MM.1S (cell line): ENCODE results near the gene DLEU7.

Experiments
- DNase-seq: peaks from one replicate; pipeline ENCODE4 v3.0.0-alpha.2; 2015
- H2AFZ ChIP-seq: fragments of 300-600 bp; sonication (generic); 2 replicates; pipeline ENCODE4 v1.6.0; 2016; ENCODE audit warnings: antibody characterized with exemption, low read length
- H3F3A ChIP-seq: fragments of 300-600 bp; sonication (generic); 2 replicates; pipeline ENCODE4 v1.6.1; 2016; ENCODE audit warnings: mild to moderate bottlenecking, antibody characterized with exemption, low read length, moderate library complexity, mixed read lengths; ENCODE audit not compliant: insufficient read depth
- H3K27ac ChIP-seq: fragments of 300-600 bp; sonication (generic); 2 replicates; pipeline ENCODE4 v1.5.1; 2016; ENCODE audit warnings: mild to moderate bottlenecking, low read length
- H3K27me3 ChIP-seq: fragments of 300-600 bp; sonication (generic); replicated peaks from 2 replicates; pipeline ENCODE4 v1.6.0; 2016; ENCODE audit warnings: low read length; ENCODE audit not compliant: insufficient read depth
- H3K36me3 ChIP-seq: fragments of 300-600 bp; sonication (generic); replicated peaks from 2 replicates; pipeline ENCODE4 v1.6.1; 2016; ENCODE audit warnings: mild to moderate bottlenecking, low read length, mixed read lengths; ENCODE audit not compliant: insufficient read depth
- H3K4me1 ChIP-seq: fragments of 300-600 bp; sonication (generic); 2 replicates; pipeline ENCODE4 v1.6.1; 2016; ENCODE audit warnings: low read length, mixed read lengths
- H3K4me2 ChIP-seq: fragments of 300-600 bp; sonication (generic); 2 replicates; pipeline ENCODE4 v1.6.0; 2016; ENCODE audit warnings: low read depth, low read length
- H3K4me3 ChIP-seq: fragments of 300-600 bp; sonication (generic); 2 replicates; pipeline ENCODE4 v1.5.1; 2016; ENCODE audit warnings: low read length, mixed read lengths
- H3K79me2 ChIP-seq: fragments of 300-600 bp; sonication (generic); 2 replicates; pipeline ENCODE4 v1.6.1; 2016; ENCODE audit warnings: mixed run types, low read length, mixed read lengths
- H3K9ac ChIP-seq: fragments of 300-600 bp; sonication (generic); 2 replicates; pipeline ENCODE4 v1.6.1; 2016; ENCODE audit warnings: low read length, mixed read lengths
- H3K9me2 ChIP-seq: fragments of 300-600 bp; sonication (generic); replicated peaks from 2 replicates; pipeline ENCODE4 v1.6.1; 2016; ENCODE audit warnings: mild to moderate bottlenecking, low read length, mixed read lengths; ENCODE audit not compliant: insufficient read depth
- H3K9me3 ChIP-seq: fragments of 300-600 bp; sonication (generic); replicated peaks from 2 replicates; pipeline ENCODE4 v1.6.1; 2016; ENCODE audit warnings: mild to moderate bottlenecking, low read length, mixed read lengths; ENCODE audit not compliant: insufficient read depth
- H4K20me1 ChIP-seq: fragments of 300-600 bp; sonication (generic); 2 replicates; pipeline ENCODE4 v1.6.1; 2016; ENCODE audit warnings: mild to moderate bottlenecking, low read length, moderate library complexity, mixed read lengths; ENCODE audit not compliant: insufficient read depth
- EZH2 ChIP-seq: fragments of 300-600 bp; sonication (generic); optimal IDR thresholded peaks from 2 replicates; pipeline ENCODE3; 2017; ENCODE audit warnings: low read depth, mild to moderate bottlenecking, antibody characterized with exemption, low read length, mixed read lengths
- EZH2phosphoT487 ChIP-seq: fragments of 300-600 bp; sonication (generic); IDR thresholded peaks from 2 replicates; pipeline ENCODE4 v1.6.1; 2018; ENCODE audit warnings: antibody characterized with exemption, low read length
- TF ChIP-seq, protein P1 (sequence below): fragments of 300-600 bp; sonication (generic); IDR thresholded peaks from 2 replicates; pipeline ENCODE4 v1.5.1; 2016; ENCODE audit warnings: antibody characterized with exemption, low read length, mixed read lengths

Gene DLEU7

DNA sequence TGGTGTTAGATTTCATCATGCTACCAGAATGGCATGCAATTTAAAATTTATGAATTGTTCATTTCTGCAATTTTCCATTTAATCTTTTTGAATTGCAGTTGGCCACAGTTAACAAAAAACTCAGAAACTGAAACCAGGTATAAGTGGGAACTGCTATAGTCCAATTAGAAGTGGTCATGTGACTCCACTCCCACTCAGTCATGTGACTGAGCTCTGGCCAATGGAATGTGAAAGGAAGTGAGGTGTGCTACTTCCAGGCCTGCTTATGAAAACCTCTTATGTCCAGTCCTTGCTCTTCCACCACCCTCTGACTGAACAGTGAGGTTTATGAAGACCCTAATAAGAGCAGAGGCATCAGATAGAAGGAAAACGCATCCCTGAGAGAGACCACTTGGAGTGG, 47.0 kb downstream of the DLEU7 start:
- no peak overlapping the region for H3K4me2 ChIP-seq
- H3K36me3 ChIP-seq = no peaks in the 10 kb centered on the region
- no peak overlapping the region for H3K9ac ChIP-seq
- no peak for DNase-seq
- H2AFZ ChIP-seq = no peak overlapping the region
- no peak overlapping the region for H3K4me3 ChIP-seq
- no peak overlapping the region for H3K27ac ChIP-seq
- H3K79me2 ChIP-seq = no peaks in the 10 kb centered on the region
- H3K9me3 ChIP-seq = no peaks in the 10 kb centered on the region
- H3K9me2 ChIP-seq = no peaks in the 10 kb centered on the region
- H3K27me3 ChIP-seq = no peaks in the 10 kb centered on the region
- H3K4me1 ChIP-seq = peaks cover 18% of the 10 kb centered on the region
- TF ChIP-seq, protein P1, sequence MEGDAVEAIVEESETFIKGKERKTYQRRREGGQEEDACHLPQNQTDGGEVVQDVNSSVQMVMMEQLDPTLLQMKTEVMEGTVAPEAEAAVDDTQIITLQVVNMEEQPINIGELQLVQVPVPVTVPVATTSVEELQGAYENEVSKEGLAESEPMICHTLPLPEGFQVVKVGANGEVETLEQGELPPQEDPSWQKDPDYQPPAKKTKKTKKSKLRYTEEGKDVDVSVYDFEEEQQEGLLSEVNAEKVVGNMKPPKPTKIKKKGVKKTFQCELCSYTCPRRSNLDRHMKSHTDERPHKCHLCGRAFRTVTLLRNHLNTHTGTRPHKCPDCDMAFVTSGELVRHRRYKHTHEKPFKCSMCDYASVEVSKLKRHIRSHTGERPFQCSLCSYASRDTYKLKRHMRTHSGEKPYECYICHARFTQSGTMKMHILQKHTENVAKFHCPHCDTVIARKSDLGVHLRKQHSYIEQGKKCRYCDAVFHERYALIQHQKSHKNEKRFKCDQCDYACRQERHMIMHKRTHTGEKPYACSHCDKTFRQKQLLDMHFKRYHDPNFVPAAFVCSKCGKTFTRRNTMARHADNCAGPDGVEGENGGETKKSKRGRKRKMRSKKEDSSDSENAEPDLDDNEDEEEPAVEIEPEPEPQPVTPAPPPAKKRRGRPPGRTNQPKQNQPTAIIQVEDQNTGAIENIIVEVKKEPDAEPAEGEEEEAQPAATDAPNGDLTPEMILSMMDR = no peak
- TF ChIP-seq EZH2 (no peak), EZH2phosphoT487 (no peak)
- H3F3A ChIP-seq = no peaks in the 10 kb centered on the region
- no peaks in the 10 kb centered on the region for H4K20me1 ChIP-seq

DNA sequence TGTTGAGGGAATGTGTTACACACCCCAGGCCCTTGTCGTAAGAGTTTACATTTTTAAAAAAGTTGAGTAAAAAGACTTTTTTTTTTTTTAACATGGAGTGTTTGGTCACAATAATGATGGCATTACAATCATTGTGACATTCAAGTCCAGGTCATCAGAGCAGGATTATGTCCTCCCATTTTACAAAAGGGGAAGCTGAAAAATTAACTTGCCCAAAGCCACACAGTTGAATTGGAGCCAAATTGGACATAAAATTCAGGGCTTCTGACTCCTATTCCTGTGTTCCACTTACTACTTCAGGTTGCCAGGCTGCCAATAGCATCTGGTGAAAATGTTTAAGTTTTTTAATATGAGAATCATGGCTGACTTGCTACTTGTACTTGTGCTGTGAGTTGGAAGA, 49.3 kb downstream of the DLEU7 start:
- Histone ChIP-seq H3K4me1 (peaks cover 4% of the 10 kb centered on the region; the same call in 1 of the 2 replicates), H2AFZ (no peak overlapping the region), H3K79me2 (no peaks in the 10 kb centered on the region), H3K4me2 (no peak overlapping the region), H3K9ac (no peak overlapping the region), H3K27ac (no peak overlapping the region), H3K27me3 (no peaks in the 10 kb centered on the region), H3K9me2 (no peaks in the 10 kb centered on the region), H3K9me3 (no peaks in the 10 kb centered on the region), H4K20me1 (no peaks in the 10 kb centered on the region), H3K36me3 (no peaks in the 10 kb centered on the region), H3F3A (no peaks in the 10 kb centered on the region), H3K4me3 (no peak overlapping the region)
- TF ChIP-seq, protein P1 = no peak
- TF ChIP-seq EZH2phosphoT487 (no peak), EZH2 (no peak)
- no peak for DNase-seq

DNA sequence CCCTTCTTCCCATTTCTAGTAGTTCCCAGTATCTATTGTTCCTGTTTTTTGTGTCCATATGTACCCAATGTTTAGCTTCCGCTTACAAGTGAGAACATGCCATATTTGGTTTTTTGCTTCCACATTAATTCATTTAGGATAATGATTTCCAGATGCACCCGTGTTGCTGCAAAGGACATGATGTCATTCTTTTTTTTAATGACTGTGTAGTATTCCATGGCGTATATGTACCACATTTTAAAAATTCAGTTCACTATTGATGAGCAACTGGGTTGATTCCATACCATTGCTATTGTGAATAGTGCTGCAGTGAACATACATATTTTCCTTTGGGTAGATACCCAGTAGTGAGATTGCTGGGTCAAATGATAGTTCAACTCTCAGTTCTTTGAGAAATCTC, 50.5 kb downstream of the DLEU7 start:
- Histone ChIP-seq H3K4me3 (no peak overlapping the region), H3K27me3 (no peaks in the 10 kb centered on the region), H3K9me2 (no peaks in the 10 kb centered on the region), H3F3A (no peaks in the 10 kb centered on the region), H3K9me3 (no peaks in the 10 kb centered on the region), H2AFZ (no peak overlapping the region), H3K9ac (no peak overlapping the region), H3K79me2 (no peaks in the 10 kb centered on the region), H3K4me2 (no peak overlapping the region), H3K4me1 (no peaks in the 10 kb centered on the region), H4K20me1 (no peaks in the 10 kb centered on the region), H3K36me3 (no peaks in the 10 kb centered on the region), H3K27ac (no peak overlapping the region)
- no peak for DNase-seq
- TF ChIP-seq EZH2phosphoT487 = no peak
- TF ChIP-seq EZH2 = no peak
- TF ChIP-seq, protein P1 = no peak
